ENCODE results near the gene VPS36. TPM values are rescaled to one million over a fixed set of nuclear protein-coding genes. Genes with fewer than 3 reads are reported as not detected.

Gene VPS36
- polyA plus RNA-seq, 1 donor (not counting 4 experiments of a cell fraction or from before 2014, with no cell fraction given) = 36.5 TPM

DNA sequence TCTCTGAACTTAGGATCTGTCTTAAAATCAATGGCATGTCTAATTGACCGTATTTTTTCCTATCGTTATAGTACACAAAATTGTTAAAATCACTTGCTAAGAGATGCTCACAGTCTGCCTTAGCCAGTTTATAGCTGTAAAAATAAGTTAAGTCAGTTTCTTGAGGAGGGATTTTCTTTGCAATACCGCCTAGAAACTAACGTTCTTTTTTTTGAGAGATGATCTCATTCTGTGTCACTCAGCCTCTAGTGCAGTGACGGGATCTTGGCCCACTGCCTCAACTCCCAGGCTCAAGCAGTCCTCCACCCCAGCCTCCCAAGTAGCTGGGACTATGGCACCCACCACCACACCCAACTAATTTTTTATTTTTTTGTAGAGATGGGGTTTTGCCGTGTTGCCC lies 9.2 kb upstream of the VPS36 start:
- dilution Hi-C loops (cut with MboI; ENCODE audit: extremely low pct_ligation_motif_present, low sequenced_read_pairs) = no loop called here
- FAIRE-seq = no peak

GRCh38 chr13:52455677-52456041 lies 5.2 kb upstream of the VPS36 start:
- no peaks in the 10 kb centered on the region for H3K9me3 ChIP-seq (ENCODE audit: control insufficient read depth, low read depth, low read length)
- H3K36me3 ChIP-seq (ENCODE audit: control insufficient read depth in 2 of 2, extremely low read depth in 1 of 2, insufficient read depth in 2 of 2, low read length in 2 of 2) = peaks cover 0 to 7% of the 10 kb centered on the region in 2 experiments
- no peak for DNase-seq (ENCODE audit: low read depth, low spot score)
- peak overlapping the region; percentile 89 for H3K4me2 ChIP-seq (ENCODE audit: control insufficient read depth, extremely low read depth, insufficient read depth, low read depth, low read length)
- no peaks in the 10 kb centered on the region for H4K20me1 ChIP-seq (ENCODE audit: control insufficient read depth, extremely low read depth, insufficient read depth, low read length)
- H3K79me2 ChIP-seq (ENCODE audit: control insufficient read depth, insufficient read depth, low read length) = peaks cover 43% of the 10 kb centered on the region
- no peaks in the 10 kb centered on the region for H3K9me1 ChIP-seq (ENCODE audit: control insufficient read depth, extremely low read depth, insufficient read depth, low read length)
- FAIRE-seq = no peak
- H2AFZ ChIP-seq (ENCODE audit: control insufficient read depth, low read length) = peak overlapping the region; percentile 100
- TF ChIP-seq, protein P1, sequence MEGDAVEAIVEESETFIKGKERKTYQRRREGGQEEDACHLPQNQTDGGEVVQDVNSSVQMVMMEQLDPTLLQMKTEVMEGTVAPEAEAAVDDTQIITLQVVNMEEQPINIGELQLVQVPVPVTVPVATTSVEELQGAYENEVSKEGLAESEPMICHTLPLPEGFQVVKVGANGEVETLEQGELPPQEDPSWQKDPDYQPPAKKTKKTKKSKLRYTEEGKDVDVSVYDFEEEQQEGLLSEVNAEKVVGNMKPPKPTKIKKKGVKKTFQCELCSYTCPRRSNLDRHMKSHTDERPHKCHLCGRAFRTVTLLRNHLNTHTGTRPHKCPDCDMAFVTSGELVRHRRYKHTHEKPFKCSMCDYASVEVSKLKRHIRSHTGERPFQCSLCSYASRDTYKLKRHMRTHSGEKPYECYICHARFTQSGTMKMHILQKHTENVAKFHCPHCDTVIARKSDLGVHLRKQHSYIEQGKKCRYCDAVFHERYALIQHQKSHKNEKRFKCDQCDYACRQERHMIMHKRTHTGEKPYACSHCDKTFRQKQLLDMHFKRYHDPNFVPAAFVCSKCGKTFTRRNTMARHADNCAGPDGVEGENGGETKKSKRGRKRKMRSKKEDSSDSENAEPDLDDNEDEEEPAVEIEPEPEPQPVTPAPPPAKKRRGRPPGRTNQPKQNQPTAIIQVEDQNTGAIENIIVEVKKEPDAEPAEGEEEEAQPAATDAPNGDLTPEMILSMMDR (optimal IDR thresholded peaks at IDR 0.05 in 1 of 3, IDR thresholded peaks at IDR 0.05 in 1 of 3, conservative IDR thresholded peaks at IDR 0.05 in 1 of 3; ENCODE audit: extremely low read depth in 1 of 3, insufficient read depth in 2 of 3, low read length in 3 of 3) = no peak
- no peak for TF ChIP-seq EZH2 (IDR thresholded peaks at IDR 0.05; ENCODE audit: low read length)
- H3K4me3 ChIP-seq (ENCODE audit: control insufficient read depth in 2 of 3, extremely low read depth in 1 of 3, insufficient read depth in 2 of 3, low read depth in 1 of 3, low read length in 3 of 3) = peak overlapping the region; percentile 89 to 99 (median 94)
- dilution Hi-C loops (cut with MboI; ENCODE audit: extremely low pct_ligation_motif_present, low sequenced_read_pairs) = no loop called here
- no peaks in the 10 kb centered on the region for H3K27me3 ChIP-seq (ENCODE audit: control insufficient read depth, extremely low read depth, insufficient read depth, low read length)
- H3K9ac ChIP-seq (ENCODE audit: control insufficient read depth, extremely low read depth, insufficient read depth, low read length) = peak overlapping the region; percentile 98
- H3K4me1 ChIP-seq (ENCODE audit: control insufficient read depth, extremely low read depth, insufficient read depth, low read length) = peaks cover 44% of the 10 kb centered on the region
- H3K27ac ChIP-seq (ENCODE audit: control insufficient read depth, insufficient read depth, low read length) = peak overlapping the region; percentile 99

More for the DNA sequence above, 9.2 kb upstream of the VPS36 start:
- H3K9me3 ChIP-seq (ENCODE audit: control insufficient read depth, low read depth, low read length) = no peaks in the 10 kb centered on the region
- peaks cover 59% of the 10 kb centered on the region for H3K79me2 ChIP-seq (ENCODE audit: control insufficient read depth, insufficient read depth, low read length)
- no peaks in the 10 kb centered on the region for H3K9me1 ChIP-seq (ENCODE audit: control insufficient read depth, extremely low read depth, insufficient read depth, low read length)
- H4K20me1 ChIP-seq (ENCODE audit: control insufficient read depth, extremely low read depth, insufficient read depth, low read length) = no peaks in the 10 kb centered on the region
- H3K36me3 ChIP-seq (ENCODE audit: control insufficient read depth in 2 of 2, extremely low read depth in 1 of 2, insufficient read depth in 2 of 2, low read length in 2 of 2) = peaks cover 3 to 7% of the 10 kb centered on the region in 2 experiments
- peak overlapping the region in 1 of 3 experiments; percentile 4 for H3K4me3 ChIP-seq (ENCODE audit: control insufficient read depth in 2 of 3, extremely low read depth in 1 of 3, insufficient read depth in 2 of 3, low read depth in 1 of 3, low read length in 3 of 3)
- no peak for DNase-seq (ENCODE audit: low read depth, low spot score)
- H3K27ac ChIP-seq (ENCODE audit: control insufficient read depth, insufficient read depth, low read length) = peak overlapping the region; percentile 65
- H2AFZ ChIP-seq (ENCODE audit: control insufficient read depth, low read length) = no peak overlapping the region
- H3K27me3 ChIP-seq (ENCODE audit: control insufficient read depth, extremely low read depth, insufficient read depth, low read length) = no peaks in the 10 kb centered on the region
- H3K4me1 ChIP-seq (ENCODE audit: control insufficient read depth, extremely low read depth, insufficient read depth, low read length) = peaks cover 26% of the 10 kb centered on the region
- H3K9ac ChIP-seq (ENCODE audit: control insufficient read depth, extremely low read depth, insufficient read depth, low read length) = peak overlapping the region; percentile 43
- no peak for TF ChIP-seq EZH2 (IDR thresholded peaks at IDR 0.05; ENCODE audit: low read length)
- TF ChIP-seq, protein P1 (optimal IDR thresholded peaks at IDR 0.05 in 1 of 3, IDR thresholded peaks at IDR 0.05 in 1 of 3, conservative IDR thresholded peaks at IDR 0.05 in 1 of 3; ENCODE audit: extremely low read depth in 1 of 3, insufficient read depth in 2 of 3, low read length in 3 of 3) = no peak
- peak overlapping the region; percentile 36 for H3K4me2 ChIP-seq (ENCODE audit: control insufficient read depth, extremely low read depth, insufficient read depth, low read depth, low read length)
